Measurements from ENCODE around the gene ZNF654. TPM values are rescaled to one million over a fixed set of nuclear protein-coding genes. Genes with fewer than 3 reads are reported as not detected.
"Not testable (repeated sequence)": the region's sequence is repeated elsewhere in the genome, so short reads cannot be mapped to it uniquely, and the experiment has no call there.

ZNF654 gene
- total and polyA plus RNA-seq, 2 experiments from 2014 or later: 6.2 to 7.5 TPM

GRCh38 chr3:88013592-88013991 is 45.5 kb upstream of the ZNF654 start:
- no peak for DNase-seq (ENCODE audit: low spot score)

DNA sequence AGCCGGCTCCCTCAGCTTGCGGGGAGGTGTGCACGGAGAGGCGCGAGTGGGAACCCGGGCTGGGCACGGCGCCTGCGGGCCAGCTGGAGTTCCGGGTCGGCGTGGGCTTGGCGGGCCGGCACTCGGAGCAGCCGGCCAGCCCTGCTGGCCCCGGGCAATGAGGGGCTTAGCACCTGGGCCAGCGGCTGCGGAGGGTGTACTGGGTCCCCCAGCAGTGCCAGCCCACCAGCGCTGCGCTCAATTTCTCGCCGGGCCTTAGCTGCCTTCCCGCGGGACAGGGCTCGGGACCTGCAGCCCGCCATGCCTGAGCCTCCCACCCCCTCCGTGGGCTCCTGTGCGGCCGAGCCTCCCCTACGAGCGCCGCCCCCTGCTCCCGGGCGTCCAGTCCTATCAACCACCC is 43.4 kb upstream of the ZNF654 start:
- H3K4me2 ChIP-seq; H3K27ac Mint-ChIP-seq; H3K36me3 Mint-ChIP-seq (ENCODE audit: low read depth); H3K4me1 Mint-ChIP-seq; H3F3A ChIP-seq (replicated peaks; ENCODE audit: low read depth); H3K27me3 ChIP-seq (ENCODE audit: insufficient read depth); H2AFZ ChIP-seq; H3K79me2 ChIP-seq (replicated peaks; ENCODE audit: insufficient read depth); H3K27ac ChIP-seq (ENCODE audit: low read depth); H3K27me3 Mint-ChIP-seq (ENCODE audit: insufficient read depth, low read depth, poor library complexity); H3K4me1 ChIP-seq (ENCODE audit: insufficient read depth); H3K4me3 ChIP-seq; H3K4me3 Mint-ChIP-seq; ATAC-seq; H4K20me1 ChIP-seq (replicated peaks; ENCODE audit: insufficient read depth); H3K9me2 ChIP-seq (ENCODE audit: insufficient read depth); H3K36me3 ChIP-seq (ENCODE audit: insufficient read depth); DNase-seq (ENCODE audit: low spot score): not testable (repeated sequence)
- H3K9me3 Mint-ChIP-seq: peaks cover 16% of the 10 kb centered on the region

More at GRCh38 chr3:88013592-88013991, 45.5 kb upstream of the ZNF654 start:
- H3K27me3 Mint-ChIP-seq (ENCODE audit: insufficient read depth, low read depth, poor library complexity): no peaks in the 10 kb centered on the region
- H3K9me3 Mint-ChIP-seq: peaks cover 16% of the 10 kb centered on the region
- H2AFZ ChIP-seq: no peak overlapping the region
- no peak for TF ChIP-seq POLR2AphosphoS5 (IDR thresholded peaks at IDR 0.05; ENCODE audit: low read depth)
- TF ChIP-seq ZNF114 (CRISPR knock-in tag; IDR thresholded peaks at IDR 0.05): no peak
- peaks cover 6% of the 10 kb centered on the region; the same call in 1 of the 3 replicates for H3K36me3 Mint-ChIP-seq (ENCODE audit: low read depth)
- H3K4me2 ChIP-seq: no peak overlapping the region
- ATAC-seq: no peak
- no peak overlapping the region for H3K27ac Mint-ChIP-seq
- no peaks in the 10 kb centered on the region for H3K9me2 ChIP-seq (ENCODE audit: insufficient read depth)
- no peaks in the 10 kb centered on the region for H3K36me3 ChIP-seq (ENCODE audit: insufficient read depth)
- no peaks in the 10 kb centered on the region for H3K4me1 Mint-ChIP-seq
- H3K4me1 ChIP-seq (ENCODE audit: insufficient read depth): no peaks in the 10 kb centered on the region
- H3K79me2 ChIP-seq (replicated peaks; ENCODE audit: insufficient read depth): no peaks in the 10 kb centered on the region
- H3K4me3 ChIP-seq: no peak overlapping the region
- H3K27ac ChIP-seq (ENCODE audit: low read depth): no peak overlapping the region
- no peaks in the 10 kb centered on the region for H3F3A ChIP-seq (replicated peaks; ENCODE audit: low read depth)
- no peaks in the 10 kb centered on the region for H4K20me1 ChIP-seq (replicated peaks; ENCODE audit: insufficient read depth)
- H3K27me3 ChIP-seq (ENCODE audit: insufficient read depth): no peaks in the 10 kb centered on the region
- H3K4me3 Mint-ChIP-seq: no peak overlapping the region

- DNase-seq (ENCODE audit: low spot score) (no peak), ATAC-seq (no peak)
- Mint-ChIP-seq H3K4me1 (no peaks in the 10 kb centered on the region), H3K9me3 (peaks cover 16% of the 10 kb centered on the region), H3K4me3 (no peak overlapping the region), H3K36me3 (ENCODE audit: low read depth) (peaks cover 6% of the 10 kb centered on the region; the same call in 1 of the 3 replicates), H3K27me3 (ENCODE audit: insufficient read depth, low read depth, poor library complexity) (no peaks in the 10 kb centered on the region), H3K27ac (no peak overlapping the region)
- Histone ChIP-seq H3K79me2 (replicated peaks; ENCODE audit: insufficient read depth) (no peaks in the 10 kb centered on the region), H3K9me2 (ENCODE audit: insufficient read depth) (0 out of 2 replicates have a peak, but pooled peaks cover 7% of the 10 kb centered on the region), H3K4me3 (no peak overlapping the region), H3K36me3 (ENCODE audit: insufficient read depth) (no peaks in the 10 kb centered on the region), H2AFZ (no peak overlapping the region), H3K27ac (ENCODE audit: low read depth) (no peak overlapping the region), H3K27me3 (ENCODE audit: insufficient read depth) (no peaks in the 10 kb centered on the region), H3K4me2 (no peak overlapping the region), H3F3A (replicated peaks; ENCODE audit: low read depth) (no peaks in the 10 kb centered on the region), H4K20me1 (replicated peaks; ENCODE audit: insufficient read depth) (no peaks in the 10 kb centered on the region), H3K4me1 (ENCODE audit: insufficient read depth) (no peaks in the 10 kb centered on the region)
- TF ChIP-seq CREB1 (CRISPR knock-in tag; IDR thresholded peaks at IDR 0.05; ENCODE audit: low read depth): no peak
- TF ChIP-seq REST (IDR thresholded peaks at IDR 0.05; ENCODE audit: unreplicated experiment): no peak
- TF ChIP-seq POLR2AphosphoS5 (IDR thresholded peaks at IDR 0.05; ENCODE audit: low read depth): no peak
- no peak for TF ChIP-seq EZH2phosphoT487 (IDR thresholded peaks at IDR 0.05; ENCODE audit: unreplicated experiment)
- TF ChIP-seq ZNF462 (CRISPR knock-in tag; IDR thresholded peaks at IDR 0.05): no peak
- TF ChIP-seq NANOG (IDR thresholded peaks at IDR 0.05; ENCODE audit: borderline replicate concordance): no peak
- TF ChIP-seq STAT1 (IDR thresholded peaks at IDR 0.05; ENCODE audit: unreplicated experiment): no peak
These were observed 40.0 kb upstream of the ZNF654 start for GRCh38 chr3:88019024-88019423.
